Lung (tissue), 13 donors: ENCODE data around the gene STRN3. TPM values are rescaled to one million over a fixed set of nuclear protein-coding genes. Genes with fewer than 3 reads are reported as not detected.
A peak's percentile ranks its signal among the peaks of the same experiment; 100 is the strongest.

Experiments
- ATAC-seq: fragments of 200-7000 bp; cut with Tn5 transposase; one replicate; pipeline ENCODE4 v1.9.1; 2020; ENCODE audit warnings: moderate number of reproducible peaks; ENCODE audit not compliant: insufficient read depth, low FRiP score
- DNase-seq, 3 donors: peaks; one replicate each; pipeline ENCODE4 v3.0.0-alpha.2; 2013 to 2017
- H3K27ac ChIP-seq, 2 donors: one replicate each; pipeline ENCODE4 v1.5.1; 2013; ENCODE audit warnings: mild to moderate bottlenecking in 2 of 2, moderate library complexity in 2 of 2, control low read depth in 1 of 2, inconsistent platforms in 1 of 2, low read depth in 1 of 2, low read length in 1 of 2
- H3K27me3 ChIP-seq, 3 donors: one replicate each; pipeline ENCODE4 v1.5.1; 2013; ENCODE audit warnings: low read length in 2 of 3; ENCODE audit not compliant: control insufficient read depth in 3 of 3, insufficient read depth in 3 of 3
- H3K36me3 ChIP-seq, 4 donors: one replicate each; pipeline ENCODE4 v1.5.1; 2013; ENCODE audit warnings: low read length in 4 of 4, mild to moderate bottlenecking in 1 of 4, moderate library complexity in 1 of 4; ENCODE audit not compliant: control insufficient read depth in 4 of 4, insufficient read depth in 4 of 4
- H3K4me1 ChIP-seq, 5 donors: one replicate each; pipeline ENCODE4 v1.5.1; 2013; ENCODE audit warnings: low read length in 5 of 5, mild to moderate bottlenecking in 2 of 5, moderate library complexity in 1 of 5; ENCODE audit not compliant: control insufficient read depth in 5 of 5, insufficient read depth in 5 of 5
- H3K4me3 ChIP-seq: one replicate; pipeline ENCODE4 v1.5.1; 2013; ENCODE audit warnings: mild to moderate bottlenecking, control low read depth, moderate library complexity
- H3K9ac ChIP-seq, 2 donors: one replicate each; pipeline ENCODE4 v1.5.1; 2013; ENCODE audit warnings: low read length in 2 of 2, control low read depth in 1 of 2; ENCODE audit not compliant: insufficient read depth in 1 of 2
- H3K9me3 ChIP-seq, 4 donors: one replicate each; pipeline ENCODE4 v1.5.1; 2013; ENCODE audit warnings: low read length in 3 of 4, mild to moderate bottlenecking in 1 of 4, moderate library complexity in 1 of 4; ENCODE audit not compliant: control insufficient read depth in 4 of 4, insufficient read depth in 3 of 4
- CTCF ChIP-seq: IDR thresholded peaks from 2 replicates; pipeline ENCODE4 v1.5.1; 2012; ENCODE audit warnings: mild to moderate bottlenecking; ENCODE audit errors: control extremely low read depth, extremely low read depth
- WGBS, 2 donors: extraction: QIAGEN DNeasy Blood & Tissue Kit; methylation state at CpG; one replicate each; pipeline ENCODE4 v1.1.7; 2013; 5-methylcytosine and 5-hydroxymethylcytosine counted together
- polyA plus RNA-seq, 2 donors: library from polyadenylated mRNA; stranded (reverse); fragments of 200-250 nt; gene quantifications; one replicate each; pipeline ENCODE4 v1.2.1, GENCODE V29; 2013
- small RNA-seq: library from RNA; depleted of rRNA; stranded (forward); fragments of <200 nt; gene quantifications from one replicate; pipeline ENCODE3, GENCODE V24; 2014; ENCODE audit warnings: low replicate concordance
- total RNA-seq, 2 donors: library from RNA; depleted of rRNA in 1 of 2; stranded (reverse); fragments of >200 nt in 1 of 2; gene quantifications; one replicate each; pipeline ENCODE4 v1.2.1, GENCODE V29; 2014 to 2021
- donor health status: control.
- donor health status: control.
- donor health status: Bipolar disorder and iron deficiency.
- donor health status: healthy.
- donor health status: DM: yes; HTN: yes; CAD: no.

STRN3 gene
- total and polyA plus RNA-seq, 4 donors, result 10.6 to 86.8 (median 19.0) TPM

- no peak overlapping the region for H3K27ac ChIP-seq
- no peaks in the 10 kb centered on the region for H3K9me3 ChIP-seq
- no peaks in the 10 kb centered on the region for H3K4me1 ChIP-seq
- H3K36me3 ChIP-seq, result no peaks in the 10 kb centered on the region
- ATAC-seq (no peak), DNase-seq (no peak)
- no peaks in the 10 kb centered on the region for H3K27me3 ChIP-seq
- TF ChIP-seq CTCF, result no peak
- H3K9ac ChIP-seq, result no peak overlapping the region
- WGBS, 2 donors, result 50 to 71% methylated on average over 1 of the region's 1 CpG
- H3K4me3 ChIP-seq, result no peak overlapping the region
Measured at GRCh38 chr14:30849354-30849753, 176.8 kb downstream of the STRN3 start.

DNA sequence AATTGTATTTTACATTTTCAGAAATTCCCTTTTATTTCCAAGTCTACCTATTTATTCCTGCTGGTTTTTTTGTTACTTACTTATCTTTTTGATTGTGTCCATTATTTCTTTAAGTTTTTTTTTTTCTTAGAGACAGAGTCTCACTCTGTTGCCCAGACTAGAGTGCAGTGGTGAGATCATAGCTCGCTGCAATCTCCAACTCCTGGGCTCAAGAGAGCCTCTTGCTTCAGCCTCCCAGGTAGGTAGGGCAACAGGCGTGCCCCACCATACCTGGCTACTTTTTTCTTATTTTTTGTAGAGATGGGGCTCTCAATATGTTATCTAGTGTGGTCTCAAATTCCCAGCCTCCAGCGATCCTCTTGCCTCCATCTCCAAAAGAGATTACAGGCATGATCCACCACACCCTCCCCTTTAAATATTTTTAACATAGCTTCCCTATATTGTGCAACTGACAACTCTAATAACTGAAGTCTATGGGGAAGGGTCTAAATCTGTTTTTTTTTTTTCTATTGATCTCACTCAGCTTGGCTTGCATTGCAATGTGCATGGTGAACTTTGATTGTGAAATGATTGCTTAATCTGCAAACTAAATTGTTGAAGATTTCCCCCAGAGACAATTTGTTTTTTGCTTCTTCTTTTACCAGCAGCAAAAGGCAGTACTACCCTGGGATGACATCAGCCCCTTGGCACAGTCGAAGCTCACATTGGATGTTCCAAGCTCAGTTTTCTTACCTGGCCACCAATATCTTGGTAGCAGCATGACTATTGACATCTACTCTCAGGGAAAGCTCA lies 177.5 kb downstream of the STRN3 start:
- DNase-seq (no peak), ATAC-seq (no peak)
- Histone ChIP-seq H3K27me3 (no peaks in the 10 kb centered on the region), H3K27ac (no peak overlapping the region), H3K4me1 (no peaks in the 10 kb centered on the region), H3K9ac (no peak overlapping the region), H3K9me3 (no peaks in the 10 kb centered on the region), H3K4me3 (no peak overlapping the region), H3K36me3 (no peaks in the 10 kb centered on the region)
- no peak for TF ChIP-seq CTCF
- 74 to 79% methylated on average over 4 of the region's 4 CpGs for WGBS, 2 donors

Small RNA genes lying within 50 kb of the gene (small RNA-seq; reads per million reads assigned to genes)
- not detected for gene HIGD1AP17
- 0.44 reads per million, percentile 55 among the genes with 10 or more reads in this experiment for gene MIR624

Other genes starting within 250 kb of the STRN3 start
- gene COCH, start 151.8 kb downstream of the STRN3 start, total RNA-seq, result under 1 TPM; 0.31 to 0.71 TPM
- under 1 TPM; 0.06 to 0.31 TPM for gene COCH, start 151.8 kb downstream of the STRN3 start, polyA plus RNA-seq
- gene AP4S1, start 730 bp downstream of the STRN3 start, total RNA-seq, result 10 to 100 TPM in 1 of 2 donors, 1 to 10 TPM in 1; 7.1 to 10.7 TPM
- 1 to 10 TPM; 5.4 to 7.5 TPM for gene AP4S1, start 730 bp downstream of the STRN3 start, polyA plus RNA-seq
- 100 to 1,000 TPM; 150 to 399 TPM for gene HECTD1, start 181.4 kb upstream of the STRN3 start, total RNA-seq
- gene HECTD1, start 181.4 kb upstream of the STRN3 start, polyA plus RNA-seq, result 10 to 100 TPM; 44.8 to 45.9 TPM